AG10803 (cell line): Measurements from ENCODE around the gene PCDH9.
"Not testable (repeated sequence)": the region's sequence is repeated elsewhere in the genome, so short reads cannot be mapped to it uniquely, and the experiment has no call there.

Source experiments
- DNase-seq: peaks from one replicate; pipeline ENCODE4 v3.0.0; 2010; ENCODE audit warnings: low read depth
- H3K4me3 ChIP-seq: 2 replicates; pipeline ENCODE4 v1.5.1; 2011; ENCODE audit warnings: mild to moderate bottlenecking, low read length, control low read depth
- TF ChIP-seq, protein P1 (sequence below): conservative IDR thresholded peaks from 2 replicates; pipeline ENCODE4 v1.5.1; 2011; ENCODE audit warnings: mild to moderate bottlenecking, low read length, control low read depth, inconsistent platforms

The PCDH9 gene

GRCh38 chr13:67097892-67098452 is 132.2 kb downstream of the PCDH9 start:
- TF ChIP-seq, protein P1, sequence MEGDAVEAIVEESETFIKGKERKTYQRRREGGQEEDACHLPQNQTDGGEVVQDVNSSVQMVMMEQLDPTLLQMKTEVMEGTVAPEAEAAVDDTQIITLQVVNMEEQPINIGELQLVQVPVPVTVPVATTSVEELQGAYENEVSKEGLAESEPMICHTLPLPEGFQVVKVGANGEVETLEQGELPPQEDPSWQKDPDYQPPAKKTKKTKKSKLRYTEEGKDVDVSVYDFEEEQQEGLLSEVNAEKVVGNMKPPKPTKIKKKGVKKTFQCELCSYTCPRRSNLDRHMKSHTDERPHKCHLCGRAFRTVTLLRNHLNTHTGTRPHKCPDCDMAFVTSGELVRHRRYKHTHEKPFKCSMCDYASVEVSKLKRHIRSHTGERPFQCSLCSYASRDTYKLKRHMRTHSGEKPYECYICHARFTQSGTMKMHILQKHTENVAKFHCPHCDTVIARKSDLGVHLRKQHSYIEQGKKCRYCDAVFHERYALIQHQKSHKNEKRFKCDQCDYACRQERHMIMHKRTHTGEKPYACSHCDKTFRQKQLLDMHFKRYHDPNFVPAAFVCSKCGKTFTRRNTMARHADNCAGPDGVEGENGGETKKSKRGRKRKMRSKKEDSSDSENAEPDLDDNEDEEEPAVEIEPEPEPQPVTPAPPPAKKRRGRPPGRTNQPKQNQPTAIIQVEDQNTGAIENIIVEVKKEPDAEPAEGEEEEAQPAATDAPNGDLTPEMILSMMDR, result no peak
- DNase-seq, result no peak
- H3K4me3 ChIP-seq, result no peak overlapping the region

GRCh38 chr13:67096893-67097292 is 133.2 kb downstream of the PCDH9 start:
- not testable (repeated sequence) for H3K4me3 ChIP-seq, DNase-seq

DNA sequence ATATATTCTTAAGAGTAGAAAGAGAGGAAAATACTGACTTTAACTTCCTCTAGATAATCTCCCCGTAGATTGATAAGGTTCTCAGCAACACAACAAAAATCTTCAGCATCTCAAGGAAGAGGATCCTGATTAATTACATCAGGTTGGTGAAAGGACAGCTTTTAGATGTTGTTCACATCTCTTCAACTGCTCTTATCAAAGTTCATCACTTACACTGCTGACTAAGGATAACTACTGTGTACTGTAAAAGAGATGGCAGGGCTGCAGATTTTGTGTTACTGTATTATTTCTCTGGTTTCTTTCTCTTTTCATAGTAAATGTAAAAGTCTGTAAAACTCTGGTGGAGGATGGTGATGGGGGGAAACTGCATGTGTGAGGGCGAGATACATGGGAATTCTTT is 133.7 kb downstream of the PCDH9 start:
- DNase-seq, result no peak
- H3K4me3 ChIP-seq, result no peak overlapping the region
- TF ChIP-seq, protein P1, result no peak

DNA sequence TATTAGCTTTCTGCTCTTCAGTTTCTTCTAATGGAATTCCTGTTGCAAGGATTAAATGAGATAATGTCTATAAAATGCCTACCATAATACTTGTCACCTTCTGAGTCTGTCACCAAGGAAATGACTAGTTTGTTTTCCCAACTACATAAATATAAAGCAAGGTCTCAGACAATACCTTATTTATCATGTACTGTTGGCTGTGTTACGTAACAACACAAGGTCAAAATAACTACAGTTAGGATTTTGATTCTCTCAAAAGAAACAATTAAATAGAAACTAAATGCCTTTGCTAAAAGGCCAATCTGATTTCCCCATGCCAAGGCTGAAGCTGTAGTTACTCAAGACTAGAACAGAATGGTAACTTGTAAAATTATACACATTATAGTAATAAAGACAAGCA is 134.5 kb downstream of the PCDH9 start:
- TF ChIP-seq, protein P1, result no peak
- no peak overlapping the region for H3K4me3 ChIP-seq

DNA sequence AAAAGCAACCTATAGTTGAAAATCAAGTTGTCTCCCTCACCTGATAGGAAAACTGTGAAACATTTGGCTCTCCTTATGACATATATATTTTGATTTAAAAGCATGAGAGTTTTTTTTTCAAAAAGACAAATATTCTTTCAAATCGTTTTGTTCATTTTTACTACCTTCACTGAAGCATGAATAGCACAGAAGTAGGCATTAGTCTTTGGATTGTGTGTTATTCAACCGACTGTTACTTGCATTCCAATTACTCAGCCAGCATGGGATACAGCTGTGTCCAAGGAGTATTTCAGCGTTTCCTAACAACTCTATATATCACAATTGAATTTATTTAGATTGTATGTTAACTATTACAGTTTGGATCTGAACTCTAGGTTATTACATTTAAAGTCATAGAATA is 135.2 kb downstream of the PCDH9 start:
- no peak overlapping the region for H3K4me3 ChIP-seq
- TF ChIP-seq, protein P1, result no peak
- no peak for DNase-seq

More for the DNA sequence above, 134.5 kb downstream of the PCDH9 start:
- DNase-seq, result no peak

DNA sequence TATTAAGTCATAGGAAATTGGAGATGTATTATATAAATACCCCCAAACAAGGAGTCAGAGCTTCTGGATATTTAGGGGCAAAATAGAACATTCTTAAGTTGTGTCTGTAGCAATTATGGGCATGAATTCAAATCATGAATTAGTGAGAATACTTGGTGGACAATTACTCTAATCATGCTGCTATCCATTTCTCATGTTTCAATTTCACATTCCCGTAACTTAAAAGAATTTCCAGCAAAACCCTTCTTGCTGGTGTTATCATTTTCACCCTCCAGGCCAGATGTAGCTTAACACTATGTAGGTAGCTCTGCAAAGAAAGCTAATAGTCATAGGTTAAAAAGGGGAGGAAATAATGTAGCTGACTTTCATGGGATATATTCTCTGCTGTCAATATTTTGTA is 136.1 kb downstream of the PCDH9 start:
- TF ChIP-seq, protein P1, result no peak
- H3K4me3 ChIP-seq, result no peak overlapping the region
- DNase-seq, result no peak

- TF ChIP-seq, protein P1, result no peak
Measured at GRCh38 chr13:67091603-67092002, 138.5 kb downstream of the PCDH9 start.

DNA sequence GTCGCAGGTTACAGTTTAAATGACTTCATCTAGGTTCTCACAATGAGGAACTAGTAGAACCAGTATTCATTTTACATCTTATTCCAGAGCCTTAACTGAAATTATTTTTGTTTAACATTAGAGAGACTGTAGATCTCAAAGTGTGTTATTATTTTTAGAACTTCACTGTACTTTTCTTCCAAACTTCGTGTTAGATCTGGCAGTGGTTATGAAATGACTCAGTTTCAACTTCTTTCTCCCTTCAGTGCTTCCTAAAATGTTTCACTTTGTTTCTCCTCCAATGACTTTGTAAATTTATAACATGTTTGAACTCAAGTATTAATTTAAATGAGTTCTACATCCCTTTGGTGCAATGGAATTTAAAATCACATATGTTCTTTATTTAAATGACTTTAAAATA is 139.3 kb downstream of the PCDH9 start:
- TF ChIP-seq, protein P1, result no peak
- no peak for DNase-seq

More at GRCh38 chr13:67091603-67092002, 138.5 kb downstream of the PCDH9 start:
- no peak overlapping the region for H3K4me3 ChIP-seq
- no peak for DNase-seq

More for the DNA sequence above, 139.3 kb downstream of the PCDH9 start:
- no peak overlapping the region for H3K4me3 ChIP-seq
